Activated B cell treated with CpG ODN at 0.5 μM for 24 hours (primary cell): ENCODE data around the gene PRKCH. TPM values are rescaled to one million over a fixed set of nuclear protein-coding genes. Genes with fewer than 3 reads are reported as not detected.

Experiments used
- ATAC-seq: fragments of 200-7000 bp; cut with Tn5 transposase; one replicate; pipeline ENCODE4 v1.10.0; 2021; ENCODE audit warnings: low read depth, mild to moderate bottlenecking, moderate library complexity
- CTCF ChIA-PET: fragments of 350-600 bp; sonication (Branson Sonifier 250); formaldehyde crosslinking; loops from one replicate; lab custom pipeline; 2021; ENCODE audit warnings: antibody characterized with exemption; lab: Charles Lee
- POLR2A ChIA-PET: fragments of 350-600 bp; sonication (Branson Sonifier 250); formaldehyde crosslinking; loops from one replicate; lab custom pipeline; 2021; ENCODE audit warnings: antibody characterized with exemption; lab: Charles Lee
- DNase-seq: peaks from one replicate; pipeline ENCODE4 v3.0.0; 2022
- H3K27ac Mint-ChIP-seq: one replicate; pipeline ENCODE4 v1.8.0; 2020; ENCODE audit warnings: mixed read lengths
- H3K27me3 Mint-ChIP-seq: one replicate; pipeline ENCODE4 v1.8.0; 2021; ENCODE audit warnings: mixed read lengths
- H3K36me3 Mint-ChIP-seq: one replicate; pipeline ENCODE4 v1.8.0; 2021; ENCODE audit warnings: low read depth, mixed read lengths
- H3K4me1 Mint-ChIP-seq: one replicate; pipeline ENCODE4 v1.8.0; 2021; ENCODE audit warnings: mixed read lengths
- H3K4me3 Mint-ChIP-seq: one replicate; pipeline ENCODE4 v1.8.0; 2020; ENCODE audit warnings: mild to moderate bottlenecking, mixed read lengths
- H3K9me3 Mint-ChIP-seq: one replicate; pipeline ENCODE4 v1.8.0; 2020; ENCODE audit warnings: mixed read lengths
- intact Hi-C: fragments of 100-400 bp; cut with micrococcal nuclease; formaldehyde crosslinking; loops from one replicate; pipeline ENCODE4 v1.15.1; 2024
- total RNA-seq: library from RNA; stranded (reverse); gene quantifications from 2 replicates; pipeline ENCODE4 v1.2.3, GENCODE V29; 2022
- TF ChIP-seq, protein P1 (sequence below): fragments of 200-600 bp; IDR thresholded peaks from one replicate; pipeline ENCODE4 v1.8.0; 2022; ENCODE audit warnings: antibody characterized with exemption, mild to moderate bottlenecking

The PRKCH gene
- total RNA-seq, 1 donor from 2014 or later: 4.6 TPM

DNA sequence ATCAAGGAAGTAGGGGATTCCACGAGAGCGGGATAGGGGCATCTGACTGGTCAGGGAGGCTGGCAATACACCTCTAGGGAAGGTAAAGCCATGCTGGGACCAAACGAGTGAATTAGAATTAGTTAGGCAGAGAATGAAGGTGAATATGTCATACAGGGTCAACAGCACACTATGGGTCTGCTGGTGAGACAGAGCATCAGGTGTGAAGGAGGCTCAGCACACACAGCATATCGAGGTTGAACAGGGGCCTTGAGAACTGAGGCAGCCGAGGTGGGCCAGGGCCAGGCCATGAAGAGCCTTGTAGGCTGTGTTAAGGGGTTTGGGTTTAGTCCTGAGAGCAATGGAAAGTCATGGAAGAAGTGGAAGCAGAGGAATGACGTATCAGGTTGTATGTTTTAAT is 137.8 kb downstream of the PRKCH start:
- Mint-ChIP-seq H3K4me1 (peaks cover 18% of the 10 kb centered on the region), H3K27me3 (no peaks in the 10 kb centered on the region), H3K9me3 (peaks cover 3% of the 10 kb centered on the region), H3K4me3 (no peak overlapping the region), H3K27ac (no peak overlapping the region), H3K36me3 (no peaks in the 10 kb centered on the region)
- ATAC-seq (no peak), DNase-seq (no peak)
- POLR2A ChIA-PET: no interaction called here
- TF ChIP-seq, protein P1, sequence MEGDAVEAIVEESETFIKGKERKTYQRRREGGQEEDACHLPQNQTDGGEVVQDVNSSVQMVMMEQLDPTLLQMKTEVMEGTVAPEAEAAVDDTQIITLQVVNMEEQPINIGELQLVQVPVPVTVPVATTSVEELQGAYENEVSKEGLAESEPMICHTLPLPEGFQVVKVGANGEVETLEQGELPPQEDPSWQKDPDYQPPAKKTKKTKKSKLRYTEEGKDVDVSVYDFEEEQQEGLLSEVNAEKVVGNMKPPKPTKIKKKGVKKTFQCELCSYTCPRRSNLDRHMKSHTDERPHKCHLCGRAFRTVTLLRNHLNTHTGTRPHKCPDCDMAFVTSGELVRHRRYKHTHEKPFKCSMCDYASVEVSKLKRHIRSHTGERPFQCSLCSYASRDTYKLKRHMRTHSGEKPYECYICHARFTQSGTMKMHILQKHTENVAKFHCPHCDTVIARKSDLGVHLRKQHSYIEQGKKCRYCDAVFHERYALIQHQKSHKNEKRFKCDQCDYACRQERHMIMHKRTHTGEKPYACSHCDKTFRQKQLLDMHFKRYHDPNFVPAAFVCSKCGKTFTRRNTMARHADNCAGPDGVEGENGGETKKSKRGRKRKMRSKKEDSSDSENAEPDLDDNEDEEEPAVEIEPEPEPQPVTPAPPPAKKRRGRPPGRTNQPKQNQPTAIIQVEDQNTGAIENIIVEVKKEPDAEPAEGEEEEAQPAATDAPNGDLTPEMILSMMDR: no peak
- intact Hi-C loops: no loop called here
- CTCF ChIA-PET: interaction anchor here (0.6 to 8.9 kb wide), 4 partner anchors 190 to 379 kb away, joined by 3 to 123 read pairs (median 4); no protein-coding TSS in a partner anchor

DNA sequence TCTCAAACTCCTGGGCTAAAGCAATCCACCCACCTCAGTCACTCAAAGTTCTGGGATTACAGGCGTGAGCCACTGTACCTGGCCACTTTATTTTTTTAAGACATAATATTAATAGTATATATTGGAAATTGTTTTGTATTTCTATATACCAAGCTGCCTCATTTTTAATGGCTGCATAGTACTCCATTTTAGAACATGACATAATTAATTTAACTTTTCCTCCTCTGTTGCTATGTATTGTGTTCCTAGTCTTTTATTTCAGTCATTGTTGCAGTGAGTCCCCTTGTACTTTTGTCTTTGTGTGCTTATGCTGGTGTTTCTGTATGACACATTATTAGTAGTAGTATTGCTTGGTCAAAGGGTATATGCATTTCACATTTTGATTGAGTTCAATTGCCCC is 138.7 kb downstream of the PRKCH start:
- H3K36me3 Mint-ChIP-seq: no peaks in the 10 kb centered on the region

DNA sequence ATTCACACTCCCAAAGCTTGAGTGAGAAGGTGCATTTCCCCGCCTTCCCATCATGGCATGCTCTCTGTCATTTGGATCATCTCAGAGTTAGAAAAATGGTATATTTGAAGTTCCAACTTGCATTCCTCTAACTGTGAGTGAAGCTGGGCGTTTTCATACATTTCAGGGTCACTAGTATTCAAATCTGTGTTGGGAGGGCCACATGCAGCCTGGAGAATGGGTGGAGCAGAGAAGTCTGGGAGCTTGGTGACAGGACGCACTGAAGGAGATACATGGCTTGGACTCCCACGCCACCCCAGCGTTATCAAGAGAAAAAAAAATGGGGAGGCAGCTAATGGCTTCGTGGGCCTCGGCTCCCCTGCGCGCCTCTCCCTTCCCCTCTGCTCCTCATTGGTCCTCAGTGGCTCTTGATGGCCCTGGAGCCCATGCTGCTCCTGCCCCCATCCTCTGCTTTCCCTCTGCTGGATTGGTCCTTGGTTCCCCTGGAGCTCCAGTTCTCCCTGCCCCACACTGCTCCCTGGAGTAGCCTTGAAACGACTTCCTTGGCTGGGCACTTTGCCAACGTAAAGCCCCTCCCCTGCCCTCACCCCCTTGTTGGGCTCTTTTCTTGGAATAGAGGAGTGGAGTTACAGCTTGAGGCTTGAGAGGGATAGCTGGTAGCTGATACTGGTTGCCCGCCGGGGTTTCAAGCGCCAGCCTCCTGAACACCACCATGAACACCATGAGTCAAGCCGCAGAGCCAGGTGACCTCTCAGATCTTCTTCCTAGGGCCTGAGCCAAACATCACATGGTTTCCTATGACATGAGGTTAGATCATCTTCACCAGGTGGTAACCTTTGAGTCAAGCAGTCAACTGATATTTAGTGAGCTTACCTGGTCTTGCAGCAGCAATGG is 139.6 kb downstream of the PRKCH start:
- no peak overlapping the region for H3K4me3 Mint-ChIP-seq
- TF ChIP-seq, protein P1: no peak
- H3K9me3 Mint-ChIP-seq: peaks cover 6% of the 10 kb centered on the region
- POLR2A ChIA-PET: interaction anchor here (0.5 to 1.8 kb wide), 2 partner anchors 15 to 267 kb away, joined by 4 to 6 read pairs; no protein-coding TSS in a partner anchor
- peaks cover 18% of the 10 kb centered on the region for H3K4me1 Mint-ChIP-seq
- ATAC-seq (no peak), DNase-seq (no peak)
- no peaks in the 10 kb centered on the region for H3K27me3 Mint-ChIP-seq
- intact Hi-C loops: loop anchor here (1.0 kb wide), 5 partner anchors 42 to 666 kb away; partner anchors contain the start of gene HIF1A
- CTCF ChIA-PET: interaction anchor here (0.5 to 8.9 kb wide), 14 partner anchors 9 to 666 kb away, joined by 3 to 123 read pairs (median 4); partner anchors contain the start of gene SNAPC1
- H3K36me3 Mint-ChIP-seq: no peaks in the 10 kb centered on the region
- no peak overlapping the region for H3K27ac Mint-ChIP-seq

More for the DNA sequence above, 138.7 kb downstream of the PRKCH start:
- TF ChIP-seq, protein P1: no peak
- ChIA-PET POLR2A (interaction anchor here (1.8 kb wide), 1 partner anchor 16 kb away, joined by 6 read pairs; no protein-coding TSS in a partner anchor), CTCF (interaction anchor here (1.0 to 8.9 kb wide), 8 partner anchors 12 to 667 kb away, joined by 3 to 123 read pairs (median 6); partner anchors contain the start of gene SNAPC1)
- no peak overlapping the region for H3K4me3 Mint-ChIP-seq
- no peaks in the 10 kb centered on the region for H3K27me3 Mint-ChIP-seq
- peaks cover 18% of the 10 kb centered on the region for H3K4me1 Mint-ChIP-seq
- intact Hi-C loops: no loop called here
- peaks cover 6% of the 10 kb centered on the region for H3K9me3 Mint-ChIP-seq
- no peak overlapping the region for H3K27ac Mint-ChIP-seq
- no peak for ATAC-seq
- no peak for DNase-seq

DNA sequence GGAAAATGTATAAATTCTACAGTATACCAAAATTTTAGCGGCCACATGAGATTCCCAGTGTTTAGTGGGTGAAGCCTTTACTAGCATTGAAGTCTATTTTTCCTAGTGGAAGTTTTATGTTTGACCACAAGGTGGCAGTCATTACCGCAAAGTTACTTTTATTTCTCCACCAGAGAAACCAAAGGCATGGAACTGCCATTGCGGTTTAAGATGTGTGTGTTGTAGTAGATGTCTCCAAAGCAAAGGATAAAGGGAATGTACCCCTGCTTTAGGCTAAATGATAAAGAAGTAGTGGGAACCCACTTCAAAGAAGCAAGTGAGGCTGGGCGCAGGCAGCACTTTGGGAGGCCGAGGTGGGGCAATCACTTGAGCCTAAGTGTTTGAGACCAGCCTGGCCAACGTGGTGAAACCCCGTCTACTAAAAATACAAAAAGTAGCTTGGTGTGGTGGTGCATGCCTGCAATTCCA is 140.5 kb downstream of the PRKCH start:
- intact Hi-C loops: loop anchor here (1.0 kb wide), 5 partner anchors 41 to 665 kb away; partner anchors contain the start of gene HIF1A
- no peaks in the 10 kb centered on the region for H3K36me3 Mint-ChIP-seq
- H3K4me3 Mint-ChIP-seq: no peak overlapping the region
- ChIA-PET CTCF (interaction anchor here (0.7 to 8.9 kb wide), 9 partner anchors 8 to 664 kb away, joined by 3 to 123 read pairs (median 4); no protein-coding TSS in a partner anchor), POLR2A (interaction anchor here (1.0 to 1.8 kb wide), 3 partner anchors 10 to 40 kb away, joined by 3 to 6 read pairs (median 3); no protein-coding TSS in a partner anchor)
- H3K27ac Mint-ChIP-seq: no peak overlapping the region
- H3K9me3 Mint-ChIP-seq: peaks cover 6% of the 10 kb centered on the region
- TF ChIP-seq, protein P1: no peak
- H3K27me3 Mint-ChIP-seq: no peaks in the 10 kb centered on the region
- ATAC-seq: peak; percentile 68
- peaks cover 16% of the 10 kb centered on the region for H3K4me1 Mint-ChIP-seq
- no peak for DNase-seq
